ENCODE results near the gene TAF3. TPM values are rescaled to one million over a fixed set of nuclear protein-coding genes. Genes with fewer than 3 reads are reported as not detected.

TAF3 gene, protein sequence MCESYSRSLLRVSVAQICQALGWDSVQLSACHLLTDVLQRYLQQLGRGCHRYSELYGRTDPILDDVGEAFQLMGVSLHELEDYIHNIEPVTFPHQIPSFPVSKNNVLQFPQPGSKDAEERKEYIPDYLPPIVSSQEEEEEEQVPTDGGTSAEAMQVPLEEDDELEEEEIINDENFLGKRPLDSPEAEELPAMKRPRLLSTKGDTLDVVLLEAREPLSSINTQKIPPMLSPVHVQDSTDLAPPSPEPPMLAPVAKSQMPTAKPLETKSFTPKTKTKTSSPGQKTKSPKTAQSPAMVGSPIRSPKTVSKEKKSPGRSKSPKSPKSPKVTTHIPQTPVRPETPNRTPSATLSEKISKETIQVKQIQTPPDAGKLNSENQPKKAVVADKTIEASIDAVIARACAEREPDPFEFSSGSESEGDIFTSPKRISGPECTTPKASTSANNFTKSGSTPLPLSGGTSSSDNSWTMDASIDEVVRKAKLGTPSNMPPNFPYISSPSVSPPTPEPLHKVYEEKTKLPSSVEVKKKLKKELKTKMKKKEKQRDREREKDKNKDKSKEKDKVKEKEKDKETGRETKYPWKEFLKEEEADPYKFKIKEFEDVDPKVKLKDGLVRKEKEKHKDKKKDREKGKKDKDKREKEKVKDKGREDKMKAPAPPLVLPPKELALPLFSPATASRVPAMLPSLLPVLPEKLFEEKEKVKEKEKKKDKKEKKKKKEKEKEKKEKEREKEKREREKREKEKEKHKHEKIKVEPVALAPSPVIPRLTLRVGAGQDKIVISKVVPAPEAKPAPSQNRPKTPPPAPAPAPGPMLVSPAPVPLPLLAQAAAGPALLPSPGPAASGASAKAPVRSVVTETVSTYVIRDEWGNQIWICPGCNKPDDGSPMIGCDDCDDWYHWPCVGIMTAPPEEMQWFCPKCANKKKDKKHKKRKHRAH
- total RNA-seq: 2.4 and 3.1 TPM in 2 replicates

DNA sequence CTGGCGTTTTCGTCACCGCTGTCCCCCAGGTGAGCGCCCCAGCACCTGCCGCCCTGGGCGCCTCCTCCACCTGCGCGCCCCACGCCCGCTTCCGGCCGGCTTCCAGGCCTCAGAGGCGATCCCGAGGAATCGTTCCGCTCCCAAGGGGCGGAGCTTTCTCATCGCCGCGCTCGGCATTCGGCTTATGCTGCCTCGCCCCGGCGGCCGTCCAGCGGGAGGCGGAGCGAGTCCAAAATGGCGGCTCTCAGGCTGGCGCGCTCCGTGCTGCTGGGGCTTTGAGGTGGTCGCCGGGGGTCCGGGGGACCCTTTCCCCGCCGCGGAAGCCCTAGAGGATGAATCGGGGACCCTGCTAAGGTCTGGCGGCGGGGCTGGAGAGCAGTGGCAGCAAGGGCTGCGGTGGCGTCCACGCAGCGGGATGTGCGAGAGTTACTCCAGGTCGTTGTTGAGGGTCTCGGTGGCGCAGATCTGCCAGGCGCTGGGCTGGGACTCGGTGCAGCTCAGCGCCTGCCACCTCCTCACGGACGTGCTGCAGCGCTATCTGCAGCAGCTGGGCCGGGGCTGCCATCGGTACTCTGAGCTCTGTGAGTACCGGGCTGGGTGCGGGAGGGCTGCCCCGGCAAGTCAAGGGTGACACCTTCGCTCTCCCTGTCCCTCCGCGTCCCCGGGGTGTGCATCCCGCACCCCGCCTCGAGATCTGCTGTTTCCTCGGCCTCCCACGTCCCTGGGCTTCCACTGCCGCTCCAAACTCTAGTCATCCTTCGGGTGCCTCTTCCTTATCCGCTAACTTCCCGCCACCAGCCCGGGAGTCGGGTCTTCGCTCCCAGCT is at the start of gene TAF3:
TAF3 (plus strand) TSS at position 211 of the 826 bp plus-strand sequence; CDS start at position 416, 205 bp downstream.

DNA sequence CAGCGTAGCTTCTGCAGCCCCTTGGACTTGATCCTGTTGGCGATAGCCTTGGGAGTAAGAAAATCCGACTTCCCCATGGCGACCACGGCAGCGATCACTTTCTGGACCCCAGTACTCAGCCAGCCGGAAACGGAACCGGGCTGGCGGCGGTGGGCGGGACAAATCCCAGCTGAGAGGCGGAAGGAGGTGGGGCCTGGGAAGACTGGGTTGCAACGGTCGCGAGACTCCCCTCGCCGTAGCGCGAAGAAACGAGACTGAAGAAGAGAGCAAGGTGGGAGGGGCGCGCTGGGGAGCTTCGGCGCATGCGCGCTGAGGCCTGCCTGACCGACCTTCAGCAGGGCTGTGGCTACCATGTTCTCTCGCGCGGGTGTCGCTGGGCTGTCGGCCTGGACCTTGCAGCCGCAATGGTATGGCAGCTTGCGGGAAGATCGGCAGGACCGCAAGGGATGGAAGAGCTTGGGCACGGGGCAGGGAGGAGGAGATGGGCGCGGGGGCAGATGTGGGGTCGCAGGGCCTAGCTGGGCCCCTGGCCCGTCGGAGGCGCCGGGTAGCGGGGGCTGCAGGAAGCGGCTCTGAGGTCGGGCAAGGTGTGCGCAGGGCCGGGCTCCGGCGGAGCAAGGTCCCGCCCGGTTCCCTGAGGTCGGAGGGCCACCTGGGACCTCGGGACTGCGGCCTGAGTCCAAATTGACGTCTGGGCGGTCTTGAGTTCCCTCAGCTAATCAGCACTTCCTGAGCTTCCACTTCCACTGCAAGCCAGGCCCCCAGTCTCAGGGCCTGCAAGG is 30.3 kb upstream of the TAF3 start, which contains the start of the genes ATP5F1C and KIN:
ATP5F1C (plus strand) TSS at position 321 of the 782 bp plus-strand sequence; CDS start at position 352, 31 bp downstream.
KIN (minus strand) TSS at position 137 of the 782 bp plus-strand sequence; CDS start at position 77, 60 bp downstream.

DNA sequence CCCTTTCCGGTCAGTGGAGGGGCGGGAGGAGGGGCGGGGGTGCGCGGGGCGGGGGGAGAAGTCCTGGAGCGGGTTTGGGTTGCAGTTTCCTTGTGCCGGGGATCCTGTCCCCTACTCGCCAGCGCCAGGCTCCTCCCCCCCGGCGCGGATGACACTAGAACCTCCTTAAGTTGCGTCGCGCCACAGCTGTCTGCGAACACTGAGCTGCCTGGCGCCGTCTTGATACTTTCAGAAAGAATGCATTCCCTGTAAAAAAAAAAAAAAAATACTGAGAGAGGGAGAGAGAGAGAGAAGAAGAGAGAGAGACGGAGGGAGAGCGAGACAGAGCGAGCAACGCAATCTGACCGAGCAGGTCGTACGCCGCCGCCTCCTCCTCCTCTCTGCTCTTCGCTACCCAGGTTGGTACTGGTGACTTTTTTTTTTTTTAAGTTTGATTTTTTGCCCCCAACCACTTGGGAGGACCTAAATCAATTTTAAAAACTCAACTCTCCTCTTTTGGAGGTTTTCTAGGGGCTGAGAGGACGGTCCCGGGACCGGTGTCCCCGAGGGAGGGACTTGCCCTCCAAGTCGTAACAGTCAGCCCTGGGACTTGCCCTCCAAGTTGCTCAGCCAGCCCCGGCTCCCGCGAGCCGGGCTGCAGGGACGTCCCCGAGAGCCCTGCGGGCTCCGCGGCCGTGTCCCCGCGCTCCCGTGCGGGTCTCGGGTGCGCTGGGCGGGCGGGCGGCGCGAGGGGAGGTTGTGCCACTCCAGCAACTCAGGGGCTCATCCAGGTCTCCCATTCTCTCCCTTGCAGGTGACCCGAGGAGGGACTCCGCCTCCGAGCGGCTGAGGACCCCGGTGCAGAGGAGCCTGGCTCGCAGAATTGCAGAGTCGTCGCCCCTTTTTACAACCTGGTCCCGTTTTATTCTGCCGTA is 236.4 kb downstream of the TAF3 start, which contains the start of gene GATA3:
GATA3 (plus strand) TSS at position 195 of the 914 bp plus-strand sequence. CDS start 968 bp downstream, outside the sequence.

Other genes starting within 250 kb of the TAF3 start
- gene ITIH5, start 151.5 kb upstream of the TAF3 start, total RNA-seq: 0.07 TPM in 1 of 2 replicates, not detected in the other
- gene ITIH2, start 115.2 kb upstream of the TAF3 start, total RNA-seq: not detected in 2 replicates
- 5.5 and 5.9 TPM in 2 replicates for gene KIN, start 30.5 kb upstream of the TAF3 start, total RNA-seq
- 165 and 170 TPM in 2 replicates for gene ATP5F1C, start 30.3 kb upstream of the TAF3 start, total RNA-seq
- 0.34 and 0.36 TPM in 2 replicates for gene GATA3, start 236.2 kb downstream of the TAF3 start, total RNA-seq

Measured in nasal cavity respiratory epithelium epithelial cell of viscerocranial mucosa (primary cell).